GM21515 (cell line): Measurements from ENCODE around the gene HNRNPC.
"Not testable (repeated sequence)": the region's sequence is repeated elsewhere in the genome, so short reads cannot be mapped to it uniquely, and the experiment has no call there.

Source experiments
- ATAC-seq: cut with Tn5 transposase; IDR thresholded peaks from one replicate; pipeline ENCODE4 v1.9.1; 2021; ENCODE audit not compliant: unreplicated experiment

HNRNPC gene

DNA sequence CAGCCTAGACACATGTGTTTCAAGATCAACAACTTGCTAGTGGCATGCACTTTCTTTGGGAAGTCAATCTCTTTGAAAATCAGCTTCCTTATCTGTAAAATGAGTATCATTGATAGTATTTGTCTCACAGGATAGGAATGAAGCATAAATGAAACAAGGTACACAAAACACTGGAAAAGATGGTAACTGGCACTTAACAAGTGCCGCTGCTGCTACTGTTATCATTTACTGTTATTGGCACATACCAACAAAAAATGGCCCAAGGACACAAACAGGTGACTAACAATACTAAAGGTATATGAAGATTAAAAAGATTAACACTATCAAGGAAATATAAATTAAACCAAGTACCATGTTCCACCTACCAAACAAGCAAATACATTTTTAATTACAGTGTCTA, 20.9 kb downstream of the HNRNPC start:
- ATAC-seq: no peak

- no peak for ATAC-seq
Measured at GRCh38 chr14:21245813-21246212, 23.4 kb downstream of the HNRNPC start.

DNA sequence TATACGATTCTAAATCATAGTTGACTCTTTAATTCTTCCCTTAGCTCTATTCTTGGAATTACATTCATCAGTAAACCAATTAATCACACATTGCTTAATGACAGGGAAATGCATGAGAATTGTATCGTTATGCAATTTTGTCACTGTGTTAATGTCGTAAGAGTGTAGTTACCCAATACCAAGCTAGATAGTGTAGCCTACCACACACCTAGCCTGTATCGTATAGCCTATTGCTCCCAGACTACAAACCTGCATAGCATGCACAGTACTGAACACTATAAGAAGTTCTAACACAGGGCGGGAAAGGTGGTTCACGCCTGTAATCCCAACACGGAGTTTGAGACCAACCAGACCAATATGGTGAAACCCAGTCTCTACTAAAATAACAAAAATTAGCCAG, 24.7 kb downstream of the HNRNPC start:
- ATAC-seq: no peak

- no peak for ATAC-seq
Measured at GRCh38 chr14:21241218-21241819, 27.9 kb downstream of the HNRNPC start.

GRCh38 chr14:21240417-21240816, 28.8 kb downstream of the HNRNPC start:
- ATAC-seq: no peak

- ATAC-seq: no peak
Measured at GRCh38 chr14:21238823-21239518, 30.3 kb downstream of the HNRNPC start.

GRCh38 chr14:21236948-21237797, 32.1 kb downstream of the HNRNPC start:
- ATAC-seq: no peak

DNA sequence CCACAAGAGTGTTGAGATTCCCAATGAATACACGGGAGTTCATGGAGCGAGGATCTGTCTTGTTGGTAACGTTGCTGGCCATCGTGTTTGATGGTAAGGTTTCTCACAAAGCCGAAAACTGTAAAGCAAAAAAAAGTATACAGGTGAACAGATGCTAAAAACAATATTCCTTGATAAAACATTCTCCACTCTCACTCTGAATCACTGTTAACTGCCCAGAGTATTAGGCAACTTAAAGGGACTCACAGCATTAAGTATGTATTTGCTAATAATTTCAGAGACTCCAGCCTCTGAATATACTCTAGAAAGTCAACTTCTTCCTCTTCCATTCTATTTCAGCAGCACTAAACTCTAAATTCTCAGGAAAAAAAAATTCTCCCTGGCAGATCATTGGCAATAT, 35.1 kb downstream of the HNRNPC start:
- no peak for ATAC-seq

GRCh38 chr14:21233457-21234076, 35.7 kb downstream of the HNRNPC start:
- ATAC-seq: no peak

DNA sequence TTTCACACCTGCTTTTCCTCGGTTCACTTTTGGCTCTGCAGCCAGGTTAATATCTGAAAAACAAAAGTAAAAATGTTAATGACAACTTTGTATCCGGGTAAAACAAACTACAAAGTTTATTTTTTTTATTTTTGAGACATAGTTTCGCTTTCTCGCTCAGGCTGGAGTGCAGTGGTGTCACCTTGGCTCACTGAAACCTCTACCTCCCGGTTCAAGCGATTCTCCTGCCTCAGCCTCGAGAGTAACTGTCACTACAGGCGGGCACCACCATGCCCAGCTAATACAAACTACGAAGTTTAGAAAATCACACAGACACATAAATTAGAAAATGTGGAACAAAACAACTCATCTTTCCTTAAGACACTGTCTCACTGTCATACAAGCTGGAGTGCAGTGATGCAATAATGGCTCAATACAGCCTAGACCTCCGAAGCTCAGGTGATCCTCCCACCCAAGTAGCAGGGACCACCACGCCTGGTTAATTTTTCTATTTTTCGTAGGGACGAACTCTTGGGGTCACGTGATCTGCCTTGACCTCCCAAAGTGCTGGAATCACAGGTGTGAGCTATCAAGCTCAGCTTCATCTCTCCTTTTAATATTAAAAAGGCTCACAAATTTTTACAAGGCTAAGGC, 38.1 kb downstream of the HNRNPC start:
- ATAC-seq: no peak

DNA sequence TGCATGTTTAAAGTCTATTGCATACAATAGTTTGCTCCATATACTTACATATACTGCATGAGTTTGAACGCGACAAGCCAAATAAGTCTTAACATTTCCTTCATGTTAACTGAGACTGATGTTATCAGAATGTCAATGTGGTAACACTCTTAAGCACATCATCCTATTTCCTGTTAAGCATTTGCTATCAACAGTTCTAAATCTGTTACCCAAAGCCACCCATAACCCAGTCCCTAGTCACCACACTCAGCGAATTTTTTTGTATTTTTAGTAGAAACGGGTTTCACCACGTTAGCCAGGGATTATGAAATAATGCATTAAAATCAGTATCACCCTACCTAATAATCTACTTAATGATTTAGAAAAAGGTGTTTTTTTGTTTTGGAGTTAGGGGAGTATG, 39.4 kb downstream of the HNRNPC start:
- no peak for ATAC-seq

DNA sequence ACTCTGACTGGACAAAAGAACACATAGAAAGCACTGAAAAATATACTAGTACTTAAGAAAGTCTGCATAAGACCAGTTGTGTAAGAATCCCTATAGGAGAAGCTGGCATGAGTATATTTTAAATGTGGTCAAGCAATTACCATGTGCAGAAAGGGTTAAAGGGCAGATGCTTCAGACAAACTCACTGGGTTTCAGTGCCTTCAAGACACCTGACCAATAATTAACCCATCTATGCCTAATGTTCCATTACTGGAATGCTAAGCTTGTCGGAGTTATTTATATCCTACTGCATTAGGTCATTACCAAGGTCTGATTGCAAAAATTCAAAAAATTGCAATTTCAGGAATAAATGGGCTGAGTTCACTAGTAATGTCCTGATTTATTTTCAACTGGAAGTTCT, 41.3 kb downstream of the HNRNPC start:
- no peak for ATAC-seq

DNA sequence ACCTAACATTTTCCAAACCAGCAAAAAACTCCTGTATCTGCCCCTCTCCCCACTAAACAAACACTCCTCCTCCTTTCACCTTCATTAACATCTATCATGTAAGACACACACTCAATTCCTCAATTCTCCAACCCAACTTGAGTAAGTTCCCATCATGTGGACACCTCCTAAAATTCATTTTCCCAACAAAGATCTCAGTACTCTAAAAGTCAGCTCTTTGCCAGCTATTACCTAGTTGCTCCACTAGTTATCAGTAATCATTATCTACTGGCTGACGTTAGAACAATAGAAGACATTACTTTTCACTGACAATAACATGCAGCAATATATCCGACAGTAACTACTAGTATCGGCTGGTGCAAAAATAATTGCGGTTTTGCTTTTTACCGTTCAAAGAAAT, 42.1 kb downstream of the HNRNPC start:
- no peak for ATAC-seq

GRCh38 chr14:21226467-21226866, 42.8 kb downstream of the HNRNPC start:
- ATAC-seq: no peak

GRCh38 chr14:21225164-21225563, 44.1 kb downstream of the HNRNPC start:
- not testable (repeated sequence) for ATAC-seq

DNA sequence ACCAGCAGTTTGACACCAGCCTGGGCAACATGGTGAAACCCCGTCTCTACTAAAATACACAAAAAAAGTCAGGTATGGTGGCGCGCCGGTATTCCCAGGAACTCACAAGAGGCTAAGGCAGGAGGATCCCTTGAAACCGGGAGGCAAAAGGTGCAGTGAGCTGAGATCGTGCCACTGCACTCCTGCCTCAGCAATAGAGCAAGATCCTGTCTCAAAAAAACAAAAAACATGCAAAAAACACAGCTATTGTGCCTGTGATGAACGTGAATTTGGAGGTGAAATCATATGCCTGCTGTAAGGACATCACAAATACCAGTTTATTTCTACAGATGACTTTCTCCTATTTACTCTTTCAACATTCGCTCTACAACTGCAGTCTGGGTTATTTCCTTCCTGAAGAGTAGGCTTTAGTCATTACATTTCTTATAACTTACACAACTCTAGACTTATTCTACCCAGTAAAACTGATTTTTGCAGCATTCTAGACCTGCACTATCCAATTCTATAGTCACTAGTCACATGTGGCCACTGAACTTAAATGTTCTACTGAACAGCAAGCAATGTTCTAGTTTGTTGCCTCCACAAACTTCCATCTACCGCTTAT, 48.3 kb downstream of the HNRNPC start:
- ATAC-seq: no peak

- ATAC-seq: no peak
Measured at GRCh38 chr14:21219561-21220111, 49.6 kb downstream of the HNRNPC start.

- ATAC-seq: no peak
Measured at GRCh38 chr14:21219120-21219519, 50.1 kb downstream of the HNRNPC start.

DNA sequence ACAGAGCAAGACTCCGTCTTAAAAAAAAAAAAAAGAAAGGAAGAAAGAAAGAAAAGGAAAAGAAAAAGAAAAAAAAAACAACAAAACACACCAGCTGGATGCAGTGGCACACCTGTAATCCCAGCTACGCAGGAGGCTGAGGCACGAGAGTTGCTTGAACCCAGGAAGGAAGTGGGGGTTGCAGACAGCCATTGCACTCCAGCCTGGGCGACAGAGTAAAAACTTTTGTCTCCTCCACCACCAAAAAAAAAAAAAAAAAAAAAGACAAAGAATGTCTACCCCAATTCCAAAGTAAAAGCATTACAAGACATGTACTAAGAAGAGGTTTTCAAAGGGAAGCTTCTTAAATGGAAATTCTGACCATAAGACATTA, 53.4 kb downstream of the HNRNPC start:
- ATAC-seq: no peak

DNA sequence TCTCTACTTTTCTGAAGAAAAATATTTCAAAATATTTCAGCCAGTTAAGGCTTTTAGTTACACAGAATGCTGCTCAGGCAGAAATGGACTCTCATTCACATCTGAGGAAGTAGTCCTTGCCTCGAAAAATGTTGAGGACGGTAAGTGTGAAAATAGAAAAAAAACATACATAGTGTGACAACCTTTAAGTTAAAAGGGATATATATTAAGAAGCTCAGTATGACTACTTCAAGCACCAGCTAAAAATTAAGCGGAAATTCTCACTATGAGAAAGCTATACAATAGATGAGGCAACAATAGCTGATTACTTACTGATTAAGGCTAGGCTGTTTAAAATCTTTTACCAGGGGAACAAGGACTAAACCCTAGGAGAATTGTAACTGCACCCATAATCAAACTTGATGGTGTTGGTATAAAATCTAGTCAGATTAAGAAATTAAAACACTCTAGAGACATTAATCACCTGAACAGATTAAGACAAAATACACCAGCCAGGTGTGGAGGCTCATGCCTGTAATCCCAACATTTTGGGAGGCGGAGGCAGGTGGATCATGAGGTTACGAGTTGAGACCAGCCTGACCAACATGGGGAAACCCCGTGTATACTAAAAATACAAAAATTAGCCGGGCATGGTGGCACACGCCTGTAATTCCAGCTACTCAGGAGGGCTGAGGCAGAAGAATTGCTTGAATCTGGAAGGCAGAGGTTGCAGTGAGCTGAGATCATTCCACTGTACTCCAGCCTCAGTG, 53.9 kb downstream of the HNRNPC start:
- no peak for ATAC-seq
